ENCODE results near the gene USP5.
A peak's percentile ranks its signal among the peaks of the same experiment; 100 is the strongest.

USP5 gene

DNA sequence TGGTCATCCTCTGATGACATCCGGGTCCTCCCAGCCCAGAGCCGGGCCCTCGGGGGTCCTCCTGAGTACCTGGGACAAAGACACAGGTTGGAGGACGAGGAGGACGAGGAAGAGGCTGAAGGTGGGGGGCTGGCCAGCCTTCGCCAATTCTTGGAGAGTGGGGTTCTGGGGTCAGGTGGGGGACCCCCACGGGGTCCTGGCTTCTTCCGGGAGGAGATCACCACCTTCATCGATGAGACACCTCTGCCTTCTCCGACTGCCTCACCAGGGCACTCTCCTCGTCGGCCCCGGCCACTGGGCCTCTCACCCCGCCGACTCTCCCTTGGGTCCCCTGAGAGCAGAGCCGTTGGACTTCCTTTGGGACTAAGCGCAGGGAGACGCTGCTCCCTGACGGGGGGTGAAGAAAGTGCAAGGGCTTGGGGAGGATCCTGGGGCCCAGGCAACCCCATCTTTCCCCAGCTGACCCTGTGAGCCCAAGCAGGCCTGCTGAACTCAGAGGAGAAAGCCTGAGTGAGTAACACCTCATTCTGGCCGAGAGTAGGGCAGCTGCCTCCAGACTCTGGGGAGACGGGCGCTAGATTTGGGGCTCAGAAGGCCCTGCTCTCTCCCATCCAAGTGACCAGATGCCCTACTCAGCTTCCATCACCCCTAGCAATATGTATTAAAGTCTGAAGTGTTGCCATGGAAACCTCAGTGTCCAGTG is 25.1 kb upstream of the USP5 start:
- DNase-seq = peak; percentile 48

DNA sequence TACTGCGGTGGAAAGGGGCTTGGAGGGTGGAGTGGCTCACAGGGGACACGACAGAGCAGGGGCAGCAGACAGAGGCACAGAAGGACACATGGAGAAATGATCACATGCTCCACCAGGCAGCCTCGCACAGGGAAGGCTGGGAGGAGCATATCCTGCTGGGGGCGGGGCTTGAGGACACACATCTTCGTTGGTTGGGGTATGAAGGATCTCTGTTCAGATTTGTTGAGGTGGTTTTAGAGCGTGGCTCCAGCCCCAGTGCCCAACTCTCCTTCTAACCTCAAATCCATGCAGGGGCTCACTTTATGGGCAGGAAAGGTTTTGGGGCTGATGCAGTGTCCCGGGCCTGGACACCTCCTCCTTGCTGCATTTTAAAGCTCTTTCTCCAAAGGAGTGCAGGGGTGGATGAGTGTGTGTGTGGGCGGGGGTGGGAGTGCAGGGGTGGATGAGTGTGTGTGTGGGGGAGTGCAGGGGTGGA is 24.5 kb upstream of the USP5 start:
- peak; percentile 90 for DNase-seq

DNA sequence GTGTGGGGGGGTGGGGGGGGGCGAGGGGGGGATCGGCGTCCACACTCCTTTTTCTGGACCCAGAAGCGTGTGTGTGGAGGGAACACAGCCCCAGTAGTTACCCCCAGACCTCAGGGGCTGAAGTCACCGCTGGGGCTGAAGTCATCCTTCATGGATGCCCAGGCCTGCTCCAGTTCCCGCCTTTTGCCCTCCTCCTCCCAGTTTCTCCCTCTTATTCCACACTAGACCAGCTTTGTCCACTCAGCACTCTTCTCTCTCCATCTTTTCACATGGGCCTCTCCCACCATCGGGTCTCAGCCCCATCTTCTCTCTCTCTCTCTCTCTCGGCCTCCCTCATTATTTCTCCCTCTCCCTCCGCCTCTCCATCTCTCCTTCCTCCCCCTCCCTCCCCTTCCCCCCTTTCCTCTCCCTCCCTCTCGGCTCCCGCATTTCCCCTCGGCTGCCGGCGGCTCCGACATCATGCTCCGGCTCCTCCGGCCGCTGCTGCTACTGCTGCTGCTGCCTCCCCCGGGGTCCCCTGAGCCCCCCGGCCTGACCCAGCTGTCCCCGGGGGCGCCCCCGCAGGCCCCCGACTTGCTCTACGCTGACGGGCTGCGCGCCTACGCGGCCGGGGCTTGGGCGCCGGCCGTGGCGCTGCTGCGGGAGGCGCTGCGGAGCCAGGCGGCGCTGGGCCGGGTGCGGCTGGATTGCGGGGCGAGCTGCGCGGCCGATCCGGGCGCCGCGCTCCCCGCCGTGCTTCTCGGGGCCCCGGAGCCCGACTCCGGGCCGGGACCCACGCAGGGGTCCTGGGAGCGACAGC is 23.8 kb upstream of the USP5 start, which contains the start of gene P3H3:
P3H3 (plus strand) TSS at position 426 of the 799 bp plus-strand sequence; CDS start at position 460, 34 bp downstream.
- DNase-seq = peak; percentile 78

DNA sequence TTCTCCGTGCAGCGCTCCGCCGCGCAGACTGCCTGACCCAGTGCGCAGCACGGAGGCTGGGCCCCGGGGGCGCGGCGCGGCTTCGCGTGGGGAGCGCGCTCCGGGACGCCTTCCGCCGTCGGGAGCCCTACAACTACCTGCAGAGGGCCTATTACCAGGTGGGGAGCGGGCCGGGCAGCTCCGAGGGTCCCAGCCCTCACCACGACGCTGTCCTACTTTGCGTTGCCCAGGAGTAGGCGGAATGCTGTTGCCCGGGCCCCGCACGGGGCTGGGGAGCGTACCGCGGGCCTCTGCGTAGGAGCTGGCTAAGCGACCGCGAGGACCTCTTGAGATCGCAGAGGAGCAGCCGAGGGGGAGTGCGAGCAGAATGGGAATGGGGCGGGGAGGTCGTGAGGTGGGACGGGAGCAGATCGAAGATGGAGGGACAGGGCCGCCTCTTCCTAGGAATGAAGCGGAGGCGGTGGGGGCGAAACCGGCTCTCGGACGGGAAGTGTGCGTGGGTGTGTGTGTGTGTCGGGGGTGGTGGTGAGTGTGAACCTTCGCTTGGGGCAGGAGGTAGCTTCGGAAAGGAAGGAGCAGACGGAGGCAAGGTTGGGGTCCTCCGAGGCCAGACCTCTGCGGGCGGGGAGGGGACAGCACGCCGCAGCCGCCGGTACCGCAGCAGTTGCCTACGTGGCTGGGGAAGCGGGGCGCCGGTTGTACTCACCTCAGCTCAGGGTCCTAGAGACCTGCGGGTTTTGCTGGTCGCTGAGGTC is 23.0 kb upstream of the USP5 start:
- DNase-seq = peak; percentile 79

DNA sequence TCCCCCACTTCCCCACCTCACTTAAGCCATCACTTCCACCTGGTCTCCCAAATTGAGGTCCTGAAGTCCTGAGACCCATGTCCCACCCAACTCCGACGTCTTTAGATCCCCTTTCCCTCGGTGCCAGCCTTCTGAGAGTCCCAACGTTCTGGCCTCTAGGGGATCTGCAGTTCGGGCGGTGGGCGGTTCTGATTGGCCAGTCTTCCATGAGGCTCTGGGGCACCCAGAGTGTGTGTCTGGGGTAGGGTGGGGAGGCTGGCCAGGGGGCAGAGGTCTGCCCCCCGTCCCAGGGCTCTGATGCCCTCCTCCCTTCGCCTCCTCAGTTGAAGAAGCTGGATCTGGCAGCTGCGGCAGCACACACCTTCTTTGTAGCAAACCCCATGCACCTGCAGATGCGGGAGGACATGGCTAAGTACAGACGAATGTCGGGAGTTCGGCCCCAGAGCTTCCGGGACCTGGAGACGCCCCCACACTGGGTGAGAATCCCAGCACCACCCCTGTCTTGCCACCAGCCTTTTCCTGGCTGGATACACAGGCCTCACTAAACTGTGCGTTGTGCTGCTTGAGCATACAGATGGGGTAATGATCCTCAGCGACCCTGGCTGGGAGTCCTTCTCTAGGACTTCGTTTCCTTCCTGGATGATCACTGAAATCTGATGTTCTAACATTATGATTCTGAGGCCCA is 22.3 kb upstream of the USP5 start:
- DNase-seq = no peak

DNA sequence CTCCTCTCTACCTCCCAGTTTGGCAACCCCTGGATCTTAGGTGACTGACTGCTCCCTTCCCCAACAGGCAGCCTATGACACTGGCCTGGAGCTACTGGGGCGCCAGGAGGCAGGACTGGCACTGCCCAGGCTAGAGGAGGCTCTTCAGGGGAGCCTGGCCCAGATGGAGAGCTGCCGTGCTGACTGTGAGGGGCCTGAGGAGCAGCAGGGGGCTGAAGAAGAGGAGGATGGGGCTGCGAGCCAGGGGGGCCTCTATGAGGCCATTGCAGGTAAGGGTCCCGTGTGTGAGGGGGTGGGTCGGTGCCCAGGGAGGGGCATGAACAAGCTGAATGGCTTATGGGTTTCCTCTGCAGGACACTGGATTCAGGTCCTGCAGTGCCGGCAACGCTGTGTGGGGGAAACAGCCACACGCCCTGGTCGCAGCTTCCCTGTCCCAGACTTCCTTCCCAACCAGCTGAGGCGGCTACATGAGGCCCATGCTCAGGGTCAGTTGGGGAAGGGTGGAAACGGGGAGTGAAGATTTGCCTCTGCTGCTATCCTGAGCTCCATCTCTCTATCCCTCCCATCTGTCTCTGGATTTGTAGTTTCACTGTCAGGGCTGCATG is 21.6 kb upstream of the USP5 start:
- peak; percentile 34 for DNase-seq

DNA sequence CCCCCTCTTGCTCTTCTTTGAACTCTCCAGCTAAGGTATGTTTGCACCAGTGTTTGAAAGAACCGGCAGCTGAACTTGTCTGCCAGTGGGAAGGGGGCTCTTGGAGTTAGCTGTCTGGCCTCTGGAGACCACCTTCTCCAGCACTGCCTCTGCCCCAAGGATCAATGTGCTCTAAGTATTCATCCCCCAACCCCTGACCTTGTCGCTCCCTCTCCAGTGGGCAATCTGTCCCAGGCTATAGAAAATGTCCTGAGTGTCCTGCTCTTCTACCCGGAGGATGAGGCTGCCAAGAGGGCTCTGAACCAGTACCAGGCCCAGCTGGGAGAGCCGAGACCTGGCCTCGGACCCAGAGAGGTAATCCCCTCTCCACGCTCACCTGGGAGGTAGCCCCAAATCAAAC is 21.0 kb upstream of the USP5 start:
- no peak for DNase-seq

DNA sequence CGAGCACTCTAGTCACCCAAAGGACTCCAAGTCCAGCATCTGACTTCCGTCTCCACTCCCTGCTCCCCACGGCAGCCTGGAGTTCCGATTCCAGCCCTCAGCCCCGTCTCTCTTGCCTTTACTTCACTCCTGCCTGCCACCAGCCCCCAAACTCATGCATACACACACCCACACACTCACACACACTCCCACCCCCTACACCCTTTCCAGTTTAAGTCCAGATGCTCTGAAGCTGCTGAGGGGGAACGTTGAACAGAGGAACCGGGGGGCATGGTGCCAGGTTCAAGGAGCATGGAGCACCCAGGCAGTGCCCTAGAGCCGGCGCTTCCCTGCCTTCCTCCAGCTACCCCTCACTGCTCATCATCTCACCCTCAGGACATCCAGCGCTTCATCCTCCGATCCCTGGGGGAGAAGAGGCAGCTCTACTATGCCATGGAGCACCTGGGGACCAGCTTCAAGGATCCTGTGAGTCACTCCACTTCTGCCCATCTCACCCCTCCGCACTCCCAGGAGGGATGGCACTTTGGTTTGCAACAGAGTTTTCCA is 20.4 kb upstream of the USP5 start:
- peak; percentile 25 for DNase-seq

DNA sequence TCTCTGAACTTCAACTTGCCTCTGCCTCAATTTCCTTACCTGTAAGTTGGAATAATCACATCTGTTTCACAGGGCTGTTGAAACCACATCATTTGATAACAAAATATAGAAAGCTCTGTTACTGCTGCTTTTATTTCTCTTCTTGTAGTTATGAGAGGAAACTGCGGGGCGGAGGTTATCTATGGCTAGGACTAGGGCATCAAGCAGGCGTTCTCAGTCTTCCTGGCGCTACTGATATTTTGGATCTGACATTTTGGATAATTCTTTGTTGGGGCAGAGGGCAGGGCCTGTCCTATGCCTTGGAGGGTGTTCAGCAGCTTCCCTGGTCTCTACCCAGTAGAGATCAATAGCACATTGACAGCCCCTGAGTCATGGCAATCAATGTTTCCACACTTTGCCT is 19.8 kb upstream of the USP5 start:
- DNase-seq = no peak

DNA sequence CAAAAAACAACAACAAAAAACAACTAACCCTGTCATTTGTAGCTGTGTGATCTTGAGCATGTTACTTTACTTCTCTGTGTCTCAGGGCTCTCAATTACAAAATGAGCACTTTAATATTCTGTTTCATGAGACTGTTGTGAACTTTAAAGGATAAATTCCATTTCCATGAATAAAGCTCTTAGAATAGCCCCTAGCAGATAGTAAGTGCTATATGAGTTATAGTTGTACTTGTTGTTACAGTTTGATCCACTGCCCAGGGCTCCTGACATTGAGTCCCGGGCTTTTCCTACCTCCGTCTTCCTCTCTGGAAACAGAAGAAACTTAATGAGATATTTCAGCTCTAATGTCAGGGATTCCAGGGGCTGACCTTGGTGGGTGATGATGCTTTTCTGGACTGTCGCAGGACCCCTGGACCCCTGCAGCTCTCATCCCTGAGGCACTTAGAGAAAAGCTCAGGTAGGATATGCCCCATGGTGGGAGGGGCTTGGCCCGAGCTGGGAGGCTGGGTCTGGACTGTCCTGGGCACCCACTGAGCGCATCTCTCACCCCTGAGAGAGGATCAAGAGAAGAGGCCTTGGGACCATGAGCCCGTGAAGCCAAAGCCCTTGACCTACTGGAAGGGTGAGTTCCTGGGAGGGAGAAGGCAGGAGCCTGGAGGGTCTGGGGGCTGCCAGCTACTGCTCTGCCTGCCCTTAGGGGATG is 18.6 kb upstream of the USP5 start:
- DNase-seq = no peak

DNA sequence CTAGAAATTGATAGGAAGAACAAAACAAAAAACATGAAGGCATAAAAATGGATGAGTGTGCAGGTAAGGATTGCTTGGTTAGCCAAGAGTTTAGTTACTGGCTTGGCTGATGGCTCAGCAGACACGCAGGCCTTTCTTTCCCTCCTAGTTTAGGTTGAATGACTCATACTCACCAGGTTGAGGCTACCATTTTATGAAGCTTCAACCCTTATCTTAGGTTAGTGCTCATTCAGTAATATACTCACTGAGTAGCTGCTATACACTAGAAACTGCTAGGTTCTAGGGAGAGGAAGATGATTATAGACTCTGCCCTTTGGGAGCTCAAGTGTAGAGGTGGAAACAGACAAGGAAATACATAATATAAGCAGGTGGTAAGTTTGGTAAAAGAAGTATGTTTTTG is 17.7 kb upstream of the USP5 start:
- DNase-seq = no peak

DNA sequence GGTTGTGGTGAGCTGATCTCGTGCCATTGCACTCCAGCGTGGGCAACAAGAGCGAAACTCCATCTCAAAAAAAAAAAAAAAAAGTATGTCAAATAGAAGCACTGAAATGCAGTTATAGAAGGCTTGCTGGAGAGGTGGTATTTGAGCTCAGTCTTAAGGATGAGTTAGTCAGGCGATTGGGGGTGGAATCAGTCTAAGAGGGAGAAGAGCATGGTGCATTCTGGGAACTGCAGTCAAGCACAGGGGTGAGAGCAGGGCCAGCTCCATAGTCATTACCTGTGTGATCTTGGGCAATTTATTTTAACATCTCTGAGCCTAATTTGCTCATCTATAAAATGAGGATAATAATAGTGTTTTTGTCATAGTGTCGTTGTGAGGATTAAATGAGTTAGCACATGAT is 17.1 kb upstream of the USP5 start:
- DNase-seq = no peak

DNA sequence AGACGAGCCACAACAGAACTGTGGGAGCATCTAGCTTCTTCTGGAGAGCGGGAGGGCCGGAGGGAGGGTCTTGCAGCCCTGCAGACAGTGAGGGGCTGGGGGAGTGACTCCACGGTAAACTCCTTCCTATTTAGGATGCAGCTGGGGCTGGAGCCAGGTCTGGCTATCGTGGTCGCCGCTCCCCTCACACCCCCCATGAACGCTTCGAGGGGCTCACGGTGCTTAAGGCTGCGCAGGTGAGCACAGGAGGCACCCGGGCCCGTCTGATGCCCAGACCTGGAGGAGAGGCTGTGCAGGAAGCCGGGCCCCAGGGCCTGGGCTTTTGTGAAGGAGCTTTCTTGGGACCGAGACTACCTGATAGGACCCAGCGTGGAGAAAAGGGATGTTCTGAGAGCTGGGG is 15.1 kb upstream of the USP5 start:
- no peak for DNase-seq

DNA sequence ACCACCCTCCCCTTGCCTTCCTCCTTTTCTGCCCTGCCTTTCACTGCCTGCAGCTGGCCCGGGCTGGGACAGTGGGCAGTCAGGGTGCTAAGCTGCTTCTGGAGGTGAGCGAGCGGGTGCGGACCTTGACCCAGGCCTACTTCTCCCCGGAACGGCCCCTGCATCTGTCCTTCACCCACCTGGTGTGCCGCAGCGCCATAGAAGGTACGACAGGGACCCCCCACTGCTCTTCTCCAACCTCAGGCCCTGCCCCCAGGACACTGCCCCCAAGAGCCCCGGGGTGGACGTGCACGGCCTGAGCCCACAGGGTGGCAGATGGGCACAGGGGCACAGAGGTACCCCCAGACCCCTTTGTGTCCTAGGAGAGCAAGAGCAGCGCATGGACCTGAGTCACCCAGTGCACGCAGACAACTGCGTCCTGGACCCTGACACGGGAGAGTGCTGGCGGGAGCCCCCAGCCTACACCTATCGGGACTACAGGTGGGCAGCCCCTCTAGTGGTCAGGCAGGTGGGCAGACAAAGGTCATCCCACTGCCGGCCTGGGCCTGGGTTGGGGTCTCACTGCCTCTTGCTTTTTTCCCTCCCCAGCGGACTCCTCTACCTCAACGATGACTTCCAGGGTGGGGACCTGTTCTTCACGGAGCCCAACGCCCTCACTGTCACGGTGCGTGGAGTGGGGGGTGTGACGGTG is 14.4 kb upstream of the USP5 start:
- DNase-seq = no peak

DNA sequence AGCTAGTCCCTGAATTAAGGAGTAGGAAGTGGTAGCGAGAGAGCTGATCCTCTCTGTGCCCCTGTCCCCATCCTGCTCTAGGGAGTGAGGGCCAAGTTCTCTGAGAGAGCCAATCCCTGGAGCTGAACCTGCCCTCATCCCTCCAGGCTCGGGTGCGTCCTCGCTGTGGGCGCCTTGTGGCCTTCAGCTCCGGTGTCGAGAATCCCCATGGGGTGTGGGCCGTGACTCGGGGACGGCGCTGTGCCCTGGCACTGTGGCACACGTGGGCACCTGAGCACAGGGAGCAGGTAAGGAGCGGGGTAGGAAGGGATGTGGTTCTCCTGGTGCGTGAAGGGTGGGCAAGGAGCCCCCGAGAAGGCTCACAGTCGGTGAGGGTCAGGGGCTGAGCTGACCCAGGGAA is 13.1 kb upstream of the USP5 start:
- no peak for DNase-seq

DNA sequence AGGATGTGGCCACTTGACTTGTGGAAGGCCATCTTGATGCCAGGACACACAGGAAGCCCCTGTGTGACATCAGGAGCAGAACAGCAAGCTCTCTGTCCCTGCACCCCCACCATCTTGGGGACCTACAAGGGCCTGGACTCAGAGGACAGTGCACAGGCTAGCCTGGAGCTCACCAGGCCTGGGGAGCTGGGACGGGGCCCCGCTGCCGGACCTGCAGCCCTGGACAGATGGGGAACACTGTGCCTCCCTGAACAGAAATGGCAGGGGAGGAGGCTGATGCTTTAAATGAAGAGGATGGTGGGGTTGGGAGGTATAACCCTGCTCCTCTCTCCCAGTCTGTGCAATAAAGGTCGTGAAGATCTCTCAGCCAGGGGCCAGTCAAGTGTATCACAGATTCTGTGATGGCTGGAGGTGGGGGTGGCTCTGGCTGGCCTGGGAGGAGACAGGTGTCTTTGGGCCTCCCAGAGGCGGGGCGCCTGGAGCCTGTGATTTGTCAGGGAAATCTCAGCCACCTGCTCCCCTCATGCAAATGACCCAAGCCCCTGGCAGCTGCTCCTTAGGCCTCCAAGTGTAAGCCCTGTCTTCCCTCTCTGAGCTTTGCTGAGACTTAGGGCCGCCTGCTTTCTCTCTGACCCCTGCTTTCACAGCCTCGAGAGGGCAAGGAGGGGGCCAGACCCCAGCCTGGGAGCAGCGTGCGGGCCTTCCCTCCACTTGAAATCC is 12.3 kb upstream of the USP5 start:
- no peak for DNase-seq

DNA sequence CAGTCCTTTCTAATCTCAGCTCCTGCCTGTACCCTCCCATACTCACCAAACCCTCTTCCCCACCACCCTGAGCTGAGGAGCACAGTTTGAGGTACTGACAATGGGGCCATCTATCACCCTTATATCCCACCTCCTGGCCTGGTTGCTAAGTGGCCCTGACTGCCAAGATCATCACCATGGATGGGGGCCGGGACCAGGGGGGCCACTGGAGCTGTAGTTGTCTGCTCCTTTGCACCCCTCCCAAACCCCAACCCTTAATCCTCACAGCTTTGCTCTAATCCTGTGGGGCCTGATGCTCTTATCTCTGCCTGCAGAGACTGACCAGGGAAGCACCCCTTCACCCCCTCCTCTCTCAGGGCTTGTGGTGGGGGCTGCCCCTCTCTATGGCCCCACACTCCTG is 11.6 kb upstream of the USP5 start:
- no peak for DNase-seq

DNA sequence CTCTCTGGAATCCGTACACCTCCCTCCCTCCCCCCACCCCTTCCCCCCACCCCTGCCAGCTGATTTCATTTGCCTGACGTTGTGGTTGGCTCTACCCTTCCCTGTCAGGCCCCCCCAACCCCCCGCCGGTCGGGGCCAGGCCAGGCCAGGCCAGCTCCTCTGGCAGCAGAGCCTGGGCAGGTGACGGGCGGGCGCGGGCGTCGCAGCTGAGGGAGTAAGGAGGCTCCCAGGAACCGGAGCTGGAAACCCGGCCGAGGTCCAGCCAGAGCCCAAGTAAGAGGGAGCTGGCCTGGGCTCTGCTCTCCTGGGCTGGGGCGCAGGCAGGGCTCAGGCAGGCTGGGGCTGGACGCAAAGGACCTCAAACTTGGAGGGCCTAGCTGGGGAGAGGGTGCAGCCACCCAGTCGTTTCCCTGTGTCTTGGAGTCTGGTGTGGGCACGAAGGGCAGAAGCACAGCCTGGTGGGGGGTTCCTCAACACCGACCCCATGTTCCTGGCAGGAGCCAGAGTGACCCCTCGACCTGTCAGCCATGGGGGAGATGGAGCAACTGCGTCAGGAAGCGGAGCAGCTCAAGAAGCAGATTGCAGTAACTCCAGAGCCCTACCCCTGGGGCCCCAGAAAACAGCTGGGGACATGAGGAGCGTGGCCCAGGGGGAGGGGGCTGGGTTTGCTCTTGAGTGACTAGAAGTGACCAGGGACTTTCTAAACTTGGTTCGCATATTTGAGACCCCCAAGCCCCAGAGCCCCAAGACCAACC is 11.0 kb upstream of the USP5 start, which contains the start of gene GNB3:
GNB3 (plus strand) TSS at position 165 of the 755 bp plus-strand sequence; CDS start at position 528, 363 bp downstream.
- DNase-seq = peak; percentile 37

DNA sequence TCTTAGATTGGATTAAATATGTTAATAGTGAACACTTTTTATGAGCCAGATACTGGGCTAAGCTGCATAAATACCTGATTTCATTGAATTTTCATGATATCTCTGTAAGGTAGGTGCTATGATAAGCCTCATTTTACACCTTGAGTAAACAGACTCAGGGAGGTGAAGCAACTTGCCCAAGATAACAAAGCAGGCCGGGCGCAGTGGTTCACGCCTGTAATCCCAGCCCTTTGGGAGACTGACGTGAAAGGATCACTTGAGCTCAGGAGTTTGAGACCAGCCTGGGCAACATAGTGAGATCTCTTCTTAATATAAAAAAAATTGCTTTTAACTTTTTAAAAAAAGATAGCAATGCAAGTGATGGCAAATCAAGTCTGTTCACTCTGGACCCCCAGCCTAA is 9.9 kb upstream of the USP5 start:
- no peak for DNase-seq

Measured in left hindlimb (tissue), 1 donor.